Effector CD8-positive, alpha-beta T cell (primary cell): ENCODE results near the gene IFT81.
"Not testable (repeated sequence)": the region's sequence is repeated elsewhere in the genome, so short reads cannot be mapped to it uniquely, and the experiment has no call there.

Experiments
- DNase-seq: peaks from one replicate; lab custom pipeline; 2025; lab: John Stamatoyannopoulos, UW

Gene IFT81

GRCh38 chr12:110108309-110109036, 15.7 kb upstream of the IFT81 start:
- no peak for DNase-seq

- DNase-seq, result no peak
These were observed 14.9 kb upstream of the IFT81 start for GRCh38 chr12:110109037-110109836.

GRCh38 chr12:110109837-110110535, 14.2 kb upstream of the IFT81 start:
- DNase-seq, result no peak

- DNase-seq, result no peak
These were observed 12.5 kb upstream of the IFT81 start for GRCh38 chr12:110111476-110112334.

- no peak for DNase-seq
These were observed 11.9 kb upstream of the IFT81 start for GRCh38 chr12:110112335-110112660.

- DNase-seq, result no peak
These were observed 9.6 kb upstream of the IFT81 start for GRCh38 chr12:110114528-110114937.

GRCh38 chr12:110115675-110116074, 8.5 kb upstream of the IFT81 start:
- DNase-seq, result no peak

GRCh38 chr12:110116623-110117022, 7.5 kb upstream of the IFT81 start:
- no peak for DNase-seq

GRCh38 chr12:110117210-110117609, 6.9 kb upstream of the IFT81 start:
- DNase-seq, result not testable (repeated sequence)

- DNase-seq, result no peak
These were observed 6.0 kb upstream of the IFT81 start for GRCh38 chr12:110117956-110118685.

GRCh38 chr12:110122929-110123328, 1.2 kb upstream of the IFT81 start:
- DNase-seq, result no peak

GRCh38 chr12:110123919-110124268, 263 bp upstream of the IFT81 start:
- no peak for DNase-seq

GRCh38 chr12:110126557-110126956, 2.4 kb downstream of the IFT81 start:
- DNase-seq, result no peak

- no peak for DNase-seq
These were observed 10.7 kb downstream of the IFT81 start for GRCh38 chr12:110134691-110135411.

GRCh38 chr12:110135806-110136205, 11.6 kb downstream of the IFT81 start:
- no peak for DNase-seq

GRCh38 chr12:110137786-110138185, 13.6 kb downstream of the IFT81 start:
- no peak for DNase-seq

- DNase-seq, result no peak
These were observed 17.2 kb downstream of the IFT81 start for GRCh38 chr12:110141389-110141788.

- no peak for DNase-seq
These were observed 22.8 kb downstream of the IFT81 start for GRCh38 chr12:110146986-110147385.

GRCh38 chr12:110149086-110149660, 25.0 kb downstream of the IFT81 start:
- no peak for DNase-seq

GRCh38 chr12:110156766-110157165, 32.6 kb downstream of the IFT81 start:
- no peak for DNase-seq
